Measurements from ENCODE around the gene FAF2.

The FAF2 gene

GRCh38 chr5:176489077-176489476 is 40.9 kb downstream of the FAF2 start:
- no peak for DNase-seq (ENCODE audit: low read depth)
- no peak overlapping the region for H3K4me3 ChIP-seq (replicated peaks; ENCODE audit: low read depth, low read length)
- TF ChIP-seq CTCF (IDR thresholded peaks at IDR 0.05; ENCODE audit: low read length, missing control alignments) = no peak

GRCh38 chr5:176490301-176490700 is 42.1 kb downstream of the FAF2 start:
- TF ChIP-seq CTCF (IDR thresholded peaks at IDR 0.05; ENCODE audit: low read length, missing control alignments) = no peak
- H3K4me3 ChIP-seq (replicated peaks; ENCODE audit: low read depth, low read length) = no peak overlapping the region
- no peak for DNase-seq (ENCODE audit: low read depth)

- DNase-seq (ENCODE audit: low read depth) = no peak
- no peak overlapping the region for H3K4me3 ChIP-seq (replicated peaks; ENCODE audit: low read depth, low read length)
- no peak for TF ChIP-seq CTCF (IDR thresholded peaks at IDR 0.05; ENCODE audit: low read length, missing control alignments)
Measured at GRCh38 chr5:176491101-176491502, 42.9 kb downstream of the FAF2 start.

- no peak for DNase-seq (ENCODE audit: low read depth)
- no peak for TF ChIP-seq CTCF (IDR thresholded peaks at IDR 0.05; ENCODE audit: low read length, missing control alignments)
- H3K4me3 ChIP-seq (replicated peaks; ENCODE audit: low read depth, low read length) = no peak overlapping the region
Measured at GRCh38 chr5:176491901-176492300, 43.7 kb downstream of the FAF2 start.

GRCh38 chr5:176492431-176492830 is 44.2 kb downstream of the FAF2 start:
- peak; percentile 17 for DNase-seq (ENCODE audit: low read depth)
- no peak for TF ChIP-seq CTCF (IDR thresholded peaks at IDR 0.05; ENCODE audit: low read length, missing control alignments)

GRCh38 chr5:176497852-176498251 is 49.7 kb downstream of the FAF2 start:
- no peak for TF ChIP-seq CTCF (IDR thresholded peaks at IDR 0.05; ENCODE audit: low read length, missing control alignments)
- H3K4me3 ChIP-seq (replicated peaks; ENCODE audit: low read depth, low read length) = no peak overlapping the region
- no peak for DNase-seq (ENCODE audit: low read depth)

More at GRCh38 chr5:176492431-176492830, 44.2 kb downstream of the FAF2 start:
- no peak overlapping the region for H3K4me3 ChIP-seq (replicated peaks; ENCODE audit: low read depth, low read length)

GRCh38 chr5:176499273-176499672 is 51.1 kb downstream of the FAF2 start:
- no peak overlapping the region for H3K4me3 ChIP-seq (replicated peaks; ENCODE audit: low read depth, low read length)
- TF ChIP-seq CTCF (IDR thresholded peaks at IDR 0.05; ENCODE audit: low read length, missing control alignments) = no peak
- DNase-seq (ENCODE audit: low read depth) = no peak

Data from fibroblast of pulmonary artery (primary cell).